HepG2 (cell line): ENCODE data around the gene RNF25. TPM values are rescaled to one million over a fixed set of nuclear protein-coding genes. Genes with fewer than 3 reads are reported as not detected.

Experiments used
- ATAC-seq: fragments of 200-7000 bp; cut with Tn5 transposase; 3 replicates; pipeline ENCODE4 v1.9.1; 2020; ENCODE audit warnings: mild to moderate bottlenecking, moderate library complexity
- BruUV-seq: library from RNA; stranded (reverse); fragments of 400-500 nt; replicated peaks from 2 replicates; lab custom pipeline; 2021; lab: Mats Ljungman, UMichigan
- CTCF ChIA-PET: fragments of 300-600 bp; formaldehyde crosslinking; extraction: SDS; loops from one replicate; lab custom pipeline; 2021; ENCODE audit warnings: low total read pairs, inconsistent platforms, low intra/inter-chr PET ratio; lab: Yijun Ruan, JAX
- POLR2A ChIA-PET: fragments of 350-600 bp; sonication (Branson Sonifier 250); formaldehyde crosslinking; loops from one replicate; lab custom pipeline; 2020; ENCODE audit warnings: antibody characterized with exemption, inconsistent platforms; lab: Yijun Ruan, JAX
- DNase-seq: peaks from one replicate; pipeline ENCODE4 v3.0.0-alpha.2; 2015; ENCODE audit warnings: low spot score
- FAIRE-seq: peaks from 3 replicates; lab custom pipeline; 2011; peaks lifted over from hg19 to GRCh38; lab: Jason Lieb, UNC
- H2AFZ ChIP-seq: one replicate; pipeline ENCODE4 v1.6.1; 2011; ENCODE audit warnings: low read length, inconsistent platforms
- H3K27ac ChIP-seq: fragments of 300-600 bp; 3 replicates; pipeline ENCODE4 v1.8.0; 2011; ENCODE audit warnings: mixed run types, mild to moderate bottlenecking, mixed read lengths, low read length, inconsistent platforms; ENCODE audit not compliant: insufficient read depth; ENCODE audit errors: extremely low read length
- H3K27me3 ChIP-seq, 2 experiments: fragments of 200-600 bp in 1 of 2; 2 replicates in 1 of 2; 3 replicates in 1 of 2; pipeline versions ENCODE4 v1.6.0 to v1.8.0; 2011; ENCODE audit warnings: low read length in 2 of 2, mild to moderate bottlenecking in 2 of 2, moderate library complexity in 2 of 2, inconsistent platforms in 1 of 2; ENCODE audit not compliant: insufficient read depth in 2 of 2, control insufficient read depth in 1 of 2
- H3K36me3 ChIP-seq, 2 experiments: fragments of 200-600 bp in 1 of 2; replicated peaks in 1 of 2; 2 replicates in 1 of 2; 3 replicates in 1 of 2; pipeline versions ENCODE4 v1.5.1 to v1.8.0; 2011; ENCODE audit warnings: low read length in 2 of 2, inconsistent platforms in 1 of 2; ENCODE audit not compliant: insufficient read depth in 2 of 2, control insufficient read depth in 1 of 2
- H3K4me1 ChIP-seq: 2 replicates; pipeline ENCODE4 v1.5.1; 2012; ENCODE audit warnings: low read length, inconsistent platforms; ENCODE audit not compliant: insufficient read depth
- H3K4me2 ChIP-seq: 2 replicates; pipeline ENCODE4 v1.6.0; 2011; ENCODE audit warnings: low read depth, low read length, inconsistent platforms
- H3K4me3 ChIP-seq, 3 experiments: fragments of 200-600 bp in 1 of 3; sonication (generic), shearing (Covaris generic) in 1 of 3; replicated peaks in 1 of 3; 2 replicates each; pipeline ENCODE4 v1.5.1; 2011 to 2016; ENCODE audit warnings: low read length in 3 of 3, inconsistent platforms in 2 of 3, low read depth in 2 of 3, mild to moderate bottlenecking in 2 of 3, control low read depth in 1 of 3, mixed read lengths in 1 of 3; ENCODE audit not compliant: insufficient read depth in 1 of 3
- H3K79me2 ChIP-seq: one replicate; pipeline ENCODE4 v1.6.1; 2011; ENCODE audit warnings: low read length, inconsistent platforms; ENCODE audit not compliant: insufficient read depth
- H3K9ac ChIP-seq: 2 replicates; pipeline ENCODE4 v1.6.0; 2011; ENCODE audit warnings: mild to moderate bottlenecking, low read depth, low read length, inconsistent platforms; ENCODE audit not compliant: insufficient read depth
- H3K9me3 ChIP-seq: 2 replicates; pipeline ENCODE4 v1.5.1; 2012; ENCODE audit warnings: mild to moderate bottlenecking, low read length
- H4K20me1 ChIP-seq: 2 replicates; pipeline ENCODE4 v1.6.0; 2011; ENCODE audit warnings: inconsistent platforms, mild to moderate bottlenecking, low read length, moderate library complexity; ENCODE audit not compliant: insufficient read depth
- AGO2 ChIP-seq: fragments of 200-400 bp; formaldehyde crosslinking; optimal IDR thresholded peaks from 2 replicates; pipeline ENCODE3; 2017; ENCODE audit warnings: mild to moderate bottlenecking, low read depth, low read length, moderate library complexity
- NKX3-1 ChIP-seq: sonication (generic); formaldehyde crosslinking; IDR thresholded peaks from 2 replicates; pipeline ENCODE4 v1.5.0; 2020; ENCODE audit warnings: missing genetic modification reagents
- PHF20 ChIP-seq: sonication (generic); formaldehyde crosslinking; IDR thresholded peaks from 2 replicates; pipeline ENCODE4 v1.5.0; 2020; ENCODE audit warnings: mild to moderate bottlenecking, missing genetic modification reagents
- RAD51 ChIP-seq: fragments of 450-650 bp; IDR thresholded peaks from 2 replicates; pipeline ENCODE4 v1.6.1; 2016; ENCODE audit warnings: borderline replicate concordance
- REL ChIP-seq: sonication (generic); formaldehyde crosslinking; conservative IDR thresholded peaks from 2 replicates; pipeline ENCODE4 v1.8.0; 2022; ENCODE audit warnings: mild to moderate bottlenecking, missing genetic modification reagents, moderate library complexity
- SP5 ChIP-seq: IDR thresholded peaks from 2 replicates; pipeline ENCODE4 v1.6.1; 2016; ENCODE audit warnings: low read depth, borderline replicate concordance
- ZC3H13 ChIP-seq: sonication (generic); formaldehyde crosslinking; IDR thresholded peaks from 2 replicates; pipeline ENCODE4 v1.8.1; 2023; ENCODE audit warnings: mild to moderate bottlenecking, missing genetic modification reagents, moderate library complexity
- ZNF329 ChIP-seq: sonication (generic); formaldehyde crosslinking; IDR thresholded peaks from 2 replicates; pipeline ENCODE4 v1.9.0; 2021; ENCODE audit warnings: low read depth, mild to moderate bottlenecking, missing genetic modification reagents
- ZNF33B ChIP-seq: sonication (generic); formaldehyde crosslinking; IDR thresholded peaks from 2 replicates; pipeline ENCODE4 v1.5.1; 2020; ENCODE audit warnings: mild to moderate bottlenecking, missing genetic modification reagents
- ZNF44 ChIP-seq: sonication (generic); formaldehyde crosslinking; IDR thresholded peaks from 2 replicates; pipeline ENCODE4 v1.5.1; 2020; ENCODE audit warnings: mild to moderate bottlenecking, missing genetic modification reagents
- ZNF543 ChIP-seq: sonication (generic); formaldehyde crosslinking; IDR thresholded peaks from 2 replicates; pipeline ENCODE4 v1.4.0; 2020; ENCODE audit warnings: mild to moderate bottlenecking, missing genetic modification reagents
- ZSCAN20 ChIP-seq: sonication (generic); formaldehyde crosslinking; IDR thresholded peaks from 2 replicates; pipeline ENCODE4 v1.4.0; 2020; ENCODE audit warnings: missing genetic modification reagents, mild to moderate bottlenecking, borderline replicate concordance
- ZZZ3 ChIP-seq: sonication (generic); formaldehyde crosslinking; IDR thresholded peaks from 2 replicates; pipeline ENCODE4 v1.4.0; 2020; ENCODE audit warnings: missing genetic modification reagents, mild to moderate bottlenecking, borderline replicate concordance
- WGBS: methylation state at CpG from one replicate; pipeline ENCODE4 v1.1.6; 2017; ENCODE audit warnings: low lambda C conversion rate; 5-methylcytosine and 5-hydroxymethylcytosine counted together
- in situ Hi-C: cut with HindIII; loops from 2 replicates; pipeline ENCODE4 v1.10.0; 2017; ENCODE audit warnings: low pct_unique_long_range_greater_than_20kb; ENCODE audit not compliant: extremely low pct_ligation_motif_present
- intact Hi-C: fragments of 100-400 bp; cut with micrococcal nuclease; formaldehyde crosslinking; loops from one replicate; pipeline ENCODE4 v1.10.0; 2022; ENCODE audit not compliant: unreplicated experiment
- polyA plus RNA-seq, 8 experiments: library from polyadenylated mRNA; depleted of rRNA in 3 of 8; stranded (reverse) in 7 of 8; unstranded in 1 of 8; fragments of >200 nt; fragmentation: Illumina TruSeq in 4 of 8; extraction: Trizol in 4 of 8; gene quantifications; 2 replicates each; pipeline versions ENCODE4 v1.2.1 to v1.2.3, GENCODE V29; 2011 to 2016; ENCODE audit warnings: low read depth in 4 of 8, missing spikeins in 1 of 8, mixed read lengths in 1 of 8; ENCODE audit not compliant: insufficient read depth in 1 of 8
- total RNA-seq, 5 experiments: library from RNA; depleted of rRNA; stranded (reverse); fragments of >200 nt; fragmentation: Illumina TruSeq; extraction: Trizol; gene quantifications; 2 replicates each; pipeline ENCODE4 v1.2.3, GENCODE V29; 2016; ENCODE audit warnings: low read depth in 1 of 5
- TF ChIP-seq, protein P1 (sequence below): IDR thresholded peaks from 2 replicates; pipeline ENCODE4 v1.6.1; 2016; ENCODE audit warnings: low read depth, borderline replicate concordance
- TF ChIP-seq, protein P2 (sequence below): sonication (generic); formaldehyde crosslinking; IDR thresholded peaks from 2 replicates; pipeline ENCODE4 v1.8.1; 2023; ENCODE audit warnings: missing genetic modification reagents, inconsistent platforms, borderline replicate concordance
- TF ChIP-seq, protein P3 (sequence below): sonication (generic); formaldehyde crosslinking; IDR thresholded peaks from 2 replicates; pipeline ENCODE4 v1.5.1; 2020; ENCODE audit warnings: mild to moderate bottlenecking, missing genetic modification reagents, moderate library complexity
- TF ChIP-seq, protein P4 (sequence below): sonication (generic); formaldehyde crosslinking; IDR thresholded peaks from 2 replicates; pipeline ENCODE4 v1.5.0; 2020; ENCODE audit warnings: missing genetic modification reagents, mild to moderate bottlenecking, borderline replicate concordance

The RNF25 gene
- total and polyA plus RNA-seq, 2 of the 13 experiments (the other 11 are each of a cell fraction or from before 2014, with no cell fraction given): 37.0 to 87.6 TPM

DNA sequence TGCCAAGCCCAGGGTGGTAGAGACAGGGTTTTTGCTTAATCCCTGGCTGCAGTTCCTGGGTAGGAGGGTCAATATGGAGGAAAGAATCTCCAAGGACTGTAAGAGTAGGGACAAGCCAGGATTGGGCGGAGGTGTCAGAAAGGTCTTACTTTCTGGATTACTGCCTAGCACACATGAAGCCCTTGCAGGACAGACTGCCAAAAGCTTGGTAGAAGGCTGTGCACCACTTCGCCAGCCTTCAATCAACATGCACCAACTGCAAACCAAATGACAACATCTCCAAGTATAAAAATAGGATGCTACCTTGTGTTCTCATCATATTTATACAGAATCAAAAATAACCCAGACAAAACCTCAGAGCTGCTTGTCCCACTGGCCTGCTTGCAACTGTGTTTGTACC is 16.1 kb downstream of the RNF25 start (continued):
- TF ChIP-seq ZSCAN20 (CRISPR knock-in tag): no peak
- TF ChIP-seq ZNF33B (CRISPR knock-in tag): no peak
- no peak for TF ChIP-seq ZNF329 (CRISPR knock-in tag)
- TF ChIP-seq SP5: no peak

- Histone ChIP-seq H3K9ac (no peak overlapping the region), H3K4me1 (peaks cover 11% of the 10 kb centered on the region; the same call in 1 of the 2 replicates), H3K4me3 (no peak overlapping the region), H3K4me2 (no peak overlapping the region), H3K27me3 (no peaks in the 10 kb centered on the region), H2AFZ (no peak overlapping the region), H3K79me2 (no peaks in the 10 kb centered on the region), H3K36me3 (peaks cover 39 to 83% of the 10 kb centered on the region in 2 experiments), H3K27ac (no peak overlapping the region), H3K9me3 (no peaks in the 10 kb centered on the region), H4K20me1 (no peaks in the 10 kb centered on the region)
- BruUV-seq: no TSS peak
- ChIA-PET POLR2A (no interaction called here), CTCF (interaction anchor here (1.3 to 2.1 kb wide), 3 partner anchors 38 to 463 kb away, joined by 3 to 12 read pairs (median 4); no protein-coding TSS in a partner anchor)
- in situ Hi-C loops: loop anchor here (5.0 kb wide), 1 partner anchor 376 kb away; the partner anchor contains the start of genes AAMP and PNKD
- intact Hi-C loops: loop anchor here (1.0 to 2.0 kb wide), 2 partner anchors 64 to 198 kb away; no protein-coding TSS in a partner anchor
- 77% methylated on average over 8 of the region's 11 CpGs for WGBS
- peak; percentile 30 for ATAC-seq
- no peak for FAIRE-seq
- no peak for DNase-seq
- no peak for TF ChIP-seq RAD51
- TF ChIP-seq ZZZ3 (CRISPR knock-in tag): no peak
- no peak for TF ChIP-seq AGO2
- TF ChIP-seq ZC3H13 (CRISPR knock-in tag): 0 out of 2 replicates have a peak, but pooled peaks have one; percentile 38
- no peak for TF ChIP-seq ZNF543
- TF ChIP-seq, protein P1, sequence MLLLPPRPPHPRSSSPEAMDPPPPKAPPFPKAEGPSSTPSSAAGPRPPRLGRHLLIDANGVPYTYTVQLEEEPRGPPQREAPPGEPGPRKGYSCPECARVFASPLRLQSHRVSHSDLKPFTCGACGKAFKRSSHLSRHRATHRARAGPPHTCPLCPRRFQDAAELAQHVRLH (CRISPR knock-in tag): no peak
- no peak for TF ChIP-seq ZNF44 (CRISPR knock-in tag)
- TF ChIP-seq PHF20 (CRISPR knock-in tag): no peak
- TF ChIP-seq NKX3-1 (CRISPR knock-in tag): no peak
- TF ChIP-seq, protein P2, sequence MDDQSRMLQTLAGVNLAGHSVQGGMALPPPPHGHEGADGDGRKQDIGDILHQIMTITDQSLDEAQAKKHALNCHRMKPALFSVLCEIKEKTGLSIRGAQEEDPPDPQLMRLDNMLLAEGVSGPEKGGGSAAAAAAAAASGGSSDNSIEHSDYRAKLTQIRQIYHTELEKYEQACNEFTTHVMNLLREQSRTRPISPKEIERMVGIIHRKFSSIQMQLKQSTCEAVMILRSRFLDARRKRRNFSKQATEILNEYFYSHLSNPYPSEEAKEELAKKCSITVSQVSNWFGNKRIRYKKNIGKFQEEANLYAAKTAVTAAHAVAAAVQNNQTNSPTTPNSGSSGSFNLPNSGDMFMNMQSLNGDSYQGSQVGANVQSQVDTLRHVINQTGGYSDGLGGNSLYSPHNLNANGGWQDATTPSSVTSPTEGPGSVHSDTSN (CRISPR knock-in tag): no peak
- no peak for TF ChIP-seq REL (CRISPR knock-in tag)
- TF ChIP-seq, protein P3, sequence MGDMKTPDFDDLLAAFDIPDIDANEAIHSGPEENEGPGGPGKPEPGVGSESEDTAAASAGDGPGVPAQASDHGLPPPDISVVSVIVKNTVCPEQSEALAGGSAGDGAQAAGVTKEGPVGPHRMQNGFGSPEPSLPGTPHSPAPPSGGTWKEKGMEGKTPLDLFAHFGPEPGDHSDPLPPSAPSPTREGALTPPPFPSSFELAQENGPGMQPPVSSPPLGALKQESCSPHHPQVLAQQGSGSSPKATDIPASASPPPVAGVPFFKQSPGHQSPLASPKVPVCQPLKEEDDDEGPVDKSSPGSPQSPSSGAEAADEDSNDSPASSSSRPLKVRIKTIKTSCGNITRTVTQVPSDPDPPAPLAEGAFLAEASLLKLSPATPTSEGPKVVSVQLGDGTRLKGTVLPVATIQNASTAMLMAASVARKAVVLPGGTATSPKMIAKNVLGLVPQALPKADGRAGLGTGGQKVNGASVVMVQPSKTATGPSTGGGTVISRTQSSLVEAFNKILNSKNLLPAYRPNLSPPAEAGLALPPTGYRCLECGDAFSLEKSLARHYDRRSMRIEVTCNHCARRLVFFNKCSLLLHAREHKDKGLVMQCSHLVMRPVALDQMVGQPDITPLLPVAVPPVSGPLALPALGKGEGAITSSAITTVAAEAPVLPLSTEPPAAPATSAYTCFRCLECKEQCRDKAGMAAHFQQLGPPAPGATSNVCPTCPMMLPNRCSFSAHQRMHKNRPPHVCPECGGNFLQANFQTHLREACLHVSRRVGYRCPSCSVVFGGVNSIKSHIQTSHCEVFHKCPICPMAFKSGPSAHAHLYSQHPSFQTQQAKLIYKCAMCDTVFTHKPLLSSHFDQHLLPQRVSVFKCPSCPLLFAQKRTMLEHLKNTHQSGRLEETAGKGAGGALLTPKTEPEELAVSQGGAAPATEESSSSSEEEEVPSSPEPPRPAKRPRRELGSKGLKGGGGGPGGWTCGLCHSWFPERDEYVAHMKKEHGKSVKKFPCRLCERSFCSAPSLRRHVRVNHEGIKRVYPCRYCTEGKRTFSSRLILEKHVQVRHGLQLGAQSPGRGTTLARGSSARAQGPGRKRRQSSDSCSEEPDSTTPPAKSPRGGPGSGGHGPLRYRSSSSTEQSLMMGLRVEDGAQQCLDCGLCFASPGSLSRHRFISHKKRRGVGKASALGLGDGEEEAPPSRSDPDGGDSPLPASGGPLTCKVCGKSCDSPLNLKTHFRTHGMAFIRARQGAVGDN: peak; percentile 33; the same call in 1 of the 2 replicates
- TF ChIP-seq, protein P4, sequence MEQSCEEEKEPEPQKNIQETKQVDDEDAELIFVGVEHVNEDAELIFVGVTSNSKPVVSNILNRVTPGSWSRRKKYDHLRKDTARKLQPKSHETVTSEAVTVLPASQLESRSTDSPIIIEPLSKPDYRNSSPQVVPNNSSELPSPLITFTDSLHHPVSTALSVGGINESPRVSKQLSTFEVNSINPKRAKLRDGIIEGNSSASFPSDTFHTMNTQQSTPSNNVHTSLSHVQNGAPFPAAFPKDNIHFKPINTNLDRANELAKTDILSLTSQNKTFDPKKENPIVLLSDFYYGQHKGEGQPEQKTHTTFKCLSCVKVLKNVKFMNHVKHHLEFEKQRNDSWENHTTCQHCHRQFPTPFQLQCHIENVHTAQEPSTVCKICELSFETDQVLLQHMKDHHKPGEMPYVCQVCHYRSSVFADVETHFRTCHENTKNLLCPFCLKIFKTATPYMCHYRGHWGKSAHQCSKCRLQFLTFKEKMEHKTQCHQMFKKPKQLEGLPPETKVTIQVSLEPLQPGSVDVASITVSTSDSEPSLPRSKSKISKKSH (CRISPR knock-in tag): no peak
Measured at GRCh38 chr2:218648787-218649100, 23.1 kb downstream of the RNF25 start.
